Adrenal gland (tissue), 5 donors: Measurements from ENCODE around the gene NAA40.

ENCODE experiments used
- POLR2A ChIP-seq, 2 donors: fragments of 450-650 bp; IDR thresholded peaks; one replicate each; pipeline ENCODE4 v1.6.1; 2017; ENCODE audit warnings: antibody characterized with exemption in 2 of 2, mild to moderate bottlenecking in 2 of 2, moderate library complexity in 1 of 2
- TF ChIP-seq, protein P1 (sequence below), 6 experiments: fragments of 450-650 bp in 4 of 6; fragments of 200-600 bp in 2 of 6; sonication (generic) in 1 of 6; IDR thresholded peaks; 1 replicate in 5 of 6; 2 replicates in 1 of 6; pipeline versions ENCODE4 v1.5.1 to v1.8.0; 2016 to 2021; ENCODE audit warnings: antibody characterized with exemption in 6 of 6, mild to moderate bottlenecking in 2 of 6, moderate library complexity in 1 of 6
- donor health status: DM: no; HTN: no; CAD: no.

DNA sequence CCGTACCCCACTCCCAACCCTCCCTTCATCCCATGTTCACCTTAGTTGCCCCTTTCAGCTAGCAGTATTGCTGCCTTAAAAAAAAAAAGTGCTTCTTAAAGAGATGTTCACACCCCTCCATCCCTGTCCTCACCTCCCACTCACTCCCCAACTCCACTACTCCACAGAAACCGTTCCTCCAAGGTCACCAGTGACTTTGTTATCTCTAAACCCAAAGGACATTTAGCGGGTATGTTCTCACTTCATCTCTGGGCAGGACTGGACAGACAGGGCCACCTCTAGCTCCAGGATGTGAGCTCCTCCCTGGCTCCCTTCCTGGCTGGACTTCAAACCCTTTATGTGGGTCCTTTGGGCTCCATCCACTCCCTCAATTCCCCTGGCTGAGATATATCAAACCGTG lies 15.5 kb upstream of the NAA40 start:
- TF ChIP-seq, protein P1, sequence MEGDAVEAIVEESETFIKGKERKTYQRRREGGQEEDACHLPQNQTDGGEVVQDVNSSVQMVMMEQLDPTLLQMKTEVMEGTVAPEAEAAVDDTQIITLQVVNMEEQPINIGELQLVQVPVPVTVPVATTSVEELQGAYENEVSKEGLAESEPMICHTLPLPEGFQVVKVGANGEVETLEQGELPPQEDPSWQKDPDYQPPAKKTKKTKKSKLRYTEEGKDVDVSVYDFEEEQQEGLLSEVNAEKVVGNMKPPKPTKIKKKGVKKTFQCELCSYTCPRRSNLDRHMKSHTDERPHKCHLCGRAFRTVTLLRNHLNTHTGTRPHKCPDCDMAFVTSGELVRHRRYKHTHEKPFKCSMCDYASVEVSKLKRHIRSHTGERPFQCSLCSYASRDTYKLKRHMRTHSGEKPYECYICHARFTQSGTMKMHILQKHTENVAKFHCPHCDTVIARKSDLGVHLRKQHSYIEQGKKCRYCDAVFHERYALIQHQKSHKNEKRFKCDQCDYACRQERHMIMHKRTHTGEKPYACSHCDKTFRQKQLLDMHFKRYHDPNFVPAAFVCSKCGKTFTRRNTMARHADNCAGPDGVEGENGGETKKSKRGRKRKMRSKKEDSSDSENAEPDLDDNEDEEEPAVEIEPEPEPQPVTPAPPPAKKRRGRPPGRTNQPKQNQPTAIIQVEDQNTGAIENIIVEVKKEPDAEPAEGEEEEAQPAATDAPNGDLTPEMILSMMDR (IDR thresholded peaks at IDR 0.05): no peak
- TF ChIP-seq POLR2A (IDR thresholded peaks at IDR 0.05): no peak
